AG04450 (cell line): ENCODE data around the gene VPS41. TPM values are rescaled to one million over a fixed set of nuclear protein-coding genes. Genes with fewer than 3 reads are reported as not detected.

Source experiments
- CTCF ChIA-PET: fragments of 300-600, 350-600 bp; formaldehyde crosslinking; extraction: SDS; loops from one replicate; lab custom pipeline; 2022; ENCODE audit warnings: antibody characterized with exemption, inconsistent platforms; lab: Charles Lee
- POLR2A ChIA-PET: fragments of 350-600 bp; formaldehyde crosslinking; extraction: SDS; loops from one replicate; lab custom pipeline; 2021; ENCODE audit warnings: antibody characterized with exemption, inconsistent platforms; lab: Yijun Ruan, JAX
- DNase-seq: peaks from one replicate; pipeline ENCODE4 v3.0.0-alpha.2; 2011; ENCODE audit warnings: low read depth, low spot score
- H3K27ac ChIP-seq: one replicate; pipeline ENCODE4 v1.5.1; 2012; ENCODE audit warnings: low read depth, low read length, control low read depth
- H3K27me3 ChIP-seq: one replicate; pipeline ENCODE4 v1.6.0; 2012; ENCODE audit warnings: low read length; ENCODE audit not compliant: control insufficient read depth, insufficient read depth
- H3K4me3 ChIP-seq: 2 replicates; pipeline ENCODE4 v1.5.1; 2011; ENCODE audit warnings: mild to moderate bottlenecking, low read depth, low read length, control low read depth
- H3K9me3 ChIP-seq: 2 replicates; pipeline ENCODE4 v1.5.1; 2012; ENCODE audit warnings: low read length; ENCODE audit not compliant: control insufficient read depth, insufficient read depth
- polyA plus RNA-seq: library from polyadenylated mRNA; depleted of rRNA; stranded (reverse); fragments of >200 nt; gene quantifications from 2 replicates; pipeline ENCODE4 v1.2.3, GENCODE V29; 2011
- TF ChIP-seq, protein P1 (sequence below): IDR thresholded peaks from 2 replicates; pipeline ENCODE4 v1.5.1; 2011; ENCODE audit warnings: low read depth, low read length, control low read depth, inconsistent platforms

Gene VPS41
- polyA plus RNA-seq, 1 experiment = 67.1 TPM

DNA sequence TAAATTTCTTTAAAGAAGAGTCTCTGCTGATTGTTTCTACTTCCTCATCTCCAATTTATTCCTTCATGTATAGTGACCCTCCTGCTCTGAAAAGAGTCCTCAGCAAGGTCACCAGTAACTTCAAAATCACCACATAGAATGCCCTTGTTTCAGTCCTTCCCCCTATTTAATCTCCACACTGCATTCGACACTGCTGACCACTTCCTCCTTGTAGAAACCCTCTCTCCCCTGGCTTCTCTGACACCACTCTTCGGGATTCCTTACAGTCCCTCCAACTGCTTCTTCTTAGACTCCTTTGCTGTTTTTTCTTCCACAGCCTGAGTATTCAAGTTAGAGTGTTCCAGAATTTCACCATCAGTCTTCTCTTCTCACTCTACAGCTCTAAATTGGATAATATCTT, 89.5 kb downstream of the VPS41 start:
- ChIA-PET POLR2A (no interaction called here), CTCF (no interaction called here)
- Histone ChIP-seq H3K27ac (no peak overlapping the region), H3K27me3 (no peaks in the 10 kb centered on the region), H3K4me3 (no peak overlapping the region), H3K9me3 (no peaks in the 10 kb centered on the region)
- DNase-seq = no peak
- TF ChIP-seq, protein P1, sequence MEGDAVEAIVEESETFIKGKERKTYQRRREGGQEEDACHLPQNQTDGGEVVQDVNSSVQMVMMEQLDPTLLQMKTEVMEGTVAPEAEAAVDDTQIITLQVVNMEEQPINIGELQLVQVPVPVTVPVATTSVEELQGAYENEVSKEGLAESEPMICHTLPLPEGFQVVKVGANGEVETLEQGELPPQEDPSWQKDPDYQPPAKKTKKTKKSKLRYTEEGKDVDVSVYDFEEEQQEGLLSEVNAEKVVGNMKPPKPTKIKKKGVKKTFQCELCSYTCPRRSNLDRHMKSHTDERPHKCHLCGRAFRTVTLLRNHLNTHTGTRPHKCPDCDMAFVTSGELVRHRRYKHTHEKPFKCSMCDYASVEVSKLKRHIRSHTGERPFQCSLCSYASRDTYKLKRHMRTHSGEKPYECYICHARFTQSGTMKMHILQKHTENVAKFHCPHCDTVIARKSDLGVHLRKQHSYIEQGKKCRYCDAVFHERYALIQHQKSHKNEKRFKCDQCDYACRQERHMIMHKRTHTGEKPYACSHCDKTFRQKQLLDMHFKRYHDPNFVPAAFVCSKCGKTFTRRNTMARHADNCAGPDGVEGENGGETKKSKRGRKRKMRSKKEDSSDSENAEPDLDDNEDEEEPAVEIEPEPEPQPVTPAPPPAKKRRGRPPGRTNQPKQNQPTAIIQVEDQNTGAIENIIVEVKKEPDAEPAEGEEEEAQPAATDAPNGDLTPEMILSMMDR = no peak

DNA sequence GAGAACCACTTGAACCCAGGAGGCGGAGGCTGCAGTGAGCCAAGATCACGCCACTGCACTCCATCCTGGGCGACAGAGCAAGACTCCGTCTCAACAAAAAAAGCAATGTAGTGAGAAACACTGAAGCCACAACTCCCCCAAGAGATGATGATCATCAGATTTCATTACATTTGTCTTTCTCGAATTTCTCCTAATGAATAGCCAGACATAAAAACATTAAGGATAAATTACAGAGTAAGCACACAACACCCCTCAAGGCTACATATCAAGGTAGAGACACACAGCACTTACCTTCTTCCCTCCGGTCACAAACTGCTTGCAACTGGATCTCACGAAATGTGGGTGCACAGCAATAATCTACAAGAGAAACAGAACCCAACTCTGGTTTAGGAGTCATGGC, 91.5 kb downstream of the VPS41 start:
- POLR2A ChIA-PET = no interaction called here
- CTCF ChIA-PET = interaction anchor here (0.5 kb wide), 1 partner anchor 21 kb away, joined by 3 read pairs; no protein-coding TSS in a partner anchor
- TF ChIP-seq, protein P1 = no peak
- Histone ChIP-seq H3K27me3 (no peaks in the 10 kb centered on the region), H3K4me3 (no peak overlapping the region), H3K27ac (no peak overlapping the region), H3K9me3 (no peaks in the 10 kb centered on the region)
- no peak for DNase-seq

DNA sequence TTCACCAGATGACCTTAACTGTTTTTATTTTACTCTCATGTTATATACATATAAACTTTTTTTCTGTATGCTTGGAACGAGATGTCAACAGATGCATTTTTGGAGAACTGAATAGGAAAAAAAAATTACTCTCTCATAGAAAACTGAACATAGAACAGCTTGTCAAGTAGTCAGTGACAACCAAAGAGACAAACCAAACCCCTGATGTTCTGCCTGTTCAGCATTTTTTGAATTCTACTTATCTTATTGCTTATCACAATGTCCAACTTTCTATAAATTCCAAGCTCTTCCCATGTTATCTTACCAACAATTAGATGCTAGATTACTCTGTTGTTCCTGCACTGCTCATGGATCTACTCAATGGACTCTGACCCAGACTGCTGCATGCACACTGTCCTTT, 95.2 kb downstream of the VPS41 start:
- DNase-seq = no peak
- ChIA-PET POLR2A (no interaction called here), CTCF (interaction anchor here (0.6 to 1.0 kb wide), 2 partner anchors 18 to 1027 kb away, joined by 3 to 5 read pairs; no protein-coding TSS in a partner anchor)
- Histone ChIP-seq H3K9me3 (no peaks in the 10 kb centered on the region), H3K27ac (no peak overlapping the region), H3K4me3 (no peak overlapping the region), H3K27me3 (no peaks in the 10 kb centered on the region)
- TF ChIP-seq, protein P1 = no peak

DNA sequence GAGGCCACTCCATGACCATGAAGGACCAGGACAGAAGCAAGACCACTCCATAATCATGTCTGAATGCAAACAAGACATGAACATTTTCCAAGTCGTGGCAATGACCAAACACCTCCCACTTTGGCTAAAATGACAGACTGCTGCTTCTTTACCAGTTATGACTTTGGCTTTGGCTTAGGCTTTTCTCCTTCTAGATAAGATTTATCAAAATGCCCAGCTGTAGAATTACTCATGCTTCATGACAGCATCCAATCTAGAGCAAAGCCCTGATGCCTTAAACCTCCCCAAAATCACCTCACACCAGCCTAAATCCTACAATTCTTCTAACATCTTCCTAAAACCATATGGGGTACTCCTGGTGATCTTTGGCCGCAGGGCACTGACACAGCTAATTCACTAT, 102.1 kb downstream of the VPS41 start:
- no peak overlapping the region for H3K27ac ChIP-seq
- TF ChIP-seq, protein P1 = no peak
- no peak for DNase-seq
- POLR2A ChIA-PET = no interaction called here
- no peaks in the 10 kb centered on the region for H3K9me3 ChIP-seq
- no peaks in the 10 kb centered on the region for H3K27me3 ChIP-seq
- H3K4me3 ChIP-seq = no peak overlapping the region
- CTCF ChIA-PET = interaction anchor here (1.1 to 1.4 kb wide), 3 partner anchors 9 to 19 kb away, joined by 3 to 4 read pairs (median 4); no protein-coding TSS in a partner anchor

DNA sequence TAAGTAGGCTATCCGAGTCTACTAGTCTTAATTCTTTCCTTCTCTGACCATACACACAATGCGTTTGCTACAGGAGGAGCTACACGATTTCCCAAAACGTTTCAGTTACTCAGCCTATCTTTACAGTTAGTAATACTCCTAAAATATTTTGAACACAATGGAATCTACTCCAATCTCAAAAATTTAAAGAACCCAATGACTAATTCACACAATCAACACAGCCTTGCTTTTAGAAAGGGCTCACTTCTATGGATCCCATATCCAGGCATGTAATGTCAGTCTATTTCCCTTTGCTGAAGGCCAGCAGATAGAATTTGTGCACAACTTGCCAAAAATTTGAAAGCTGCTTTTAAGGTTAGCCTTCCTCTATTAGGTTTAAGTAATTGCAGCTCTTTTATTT, 107.2 kb downstream of the VPS41 start:
- H3K27me3 ChIP-seq = no peaks in the 10 kb centered on the region
- TF ChIP-seq, protein P1 = no peak
- ChIA-PET POLR2A (no interaction called here), CTCF (interaction anchor here (0.5 to 1.3 kb wide), 2 partner anchors 40 to 664 kb away, joined by 4 to 7 read pairs; no protein-coding TSS in a partner anchor)
- DNase-seq = no peak
- H3K27ac ChIP-seq = no peak overlapping the region
- H3K9me3 ChIP-seq = no peaks in the 10 kb centered on the region
- no peak overlapping the region for H3K4me3 ChIP-seq
